SK-N-SH (cell line): ENCODE results near the gene ZPR1.

Experiments used
- EP300 ChIP-seq, 2 experiments: IDR thresholded peaks; 2 replicates each; pipeline versions ENCODE4 v1.4.0 to v1.6.1; 2012; ENCODE audit warnings: borderline replicate concordance in 1 of 2, low read depth in 1 of 2, low read length in 1 of 2
- POLR2AphosphoS5 ChIP-seq: IDR thresholded peaks from 2 replicates; pipeline ENCODE4 v1.6.1; 2012; ENCODE audit warnings: low read depth, low read length
- RXRA ChIP-seq: IDR thresholded peaks from 2 replicates; pipeline ENCODE4 v1.4.0; 2012; ENCODE audit warnings: low read depth, mild to moderate bottlenecking, borderline replicate concordance
- TF ChIP-seq, protein P1 (sequence below): IDR thresholded peaks from 2 replicates; pipeline ENCODE4 v1.4.0; 2012; ENCODE audit warnings: low read depth, borderline replicate concordance
- TF ChIP-seq, protein P2 (sequence below): fragments of 200-600 bp; sonication (generic); IDR thresholded peaks from 2 replicates; pipeline ENCODE4 v1.6.1; 2017; ENCODE audit warnings: antibody characterized with exemption, mild to moderate bottlenecking, moderate library complexity
- TF ChIP-seq, protein P3 (sequence below): IDR thresholded peaks from 2 replicates; pipeline ENCODE4 v1.4.0; 2012; ENCODE audit warnings: low read depth, borderline replicate concordance

DNA sequence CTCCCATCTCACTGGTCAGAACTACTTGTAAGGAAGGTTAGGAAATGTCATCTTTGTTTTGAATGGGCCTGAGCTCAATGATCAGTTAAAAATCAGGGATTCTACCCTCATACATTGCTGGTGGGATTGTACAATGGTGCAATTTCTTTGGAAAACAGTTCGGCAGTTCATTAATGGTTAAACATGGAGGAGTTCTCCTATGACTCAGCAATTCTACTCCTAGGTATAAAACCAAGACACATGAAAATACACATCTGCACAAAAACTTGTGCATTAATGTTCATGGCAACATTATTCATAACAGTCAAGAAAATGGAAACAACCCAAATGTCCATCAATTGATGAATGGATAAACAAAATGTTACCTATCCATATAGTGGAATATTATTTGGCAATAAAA lies 8.7 kb upstream of the ZPR1 start:
- TF ChIP-seq, protein P1, sequence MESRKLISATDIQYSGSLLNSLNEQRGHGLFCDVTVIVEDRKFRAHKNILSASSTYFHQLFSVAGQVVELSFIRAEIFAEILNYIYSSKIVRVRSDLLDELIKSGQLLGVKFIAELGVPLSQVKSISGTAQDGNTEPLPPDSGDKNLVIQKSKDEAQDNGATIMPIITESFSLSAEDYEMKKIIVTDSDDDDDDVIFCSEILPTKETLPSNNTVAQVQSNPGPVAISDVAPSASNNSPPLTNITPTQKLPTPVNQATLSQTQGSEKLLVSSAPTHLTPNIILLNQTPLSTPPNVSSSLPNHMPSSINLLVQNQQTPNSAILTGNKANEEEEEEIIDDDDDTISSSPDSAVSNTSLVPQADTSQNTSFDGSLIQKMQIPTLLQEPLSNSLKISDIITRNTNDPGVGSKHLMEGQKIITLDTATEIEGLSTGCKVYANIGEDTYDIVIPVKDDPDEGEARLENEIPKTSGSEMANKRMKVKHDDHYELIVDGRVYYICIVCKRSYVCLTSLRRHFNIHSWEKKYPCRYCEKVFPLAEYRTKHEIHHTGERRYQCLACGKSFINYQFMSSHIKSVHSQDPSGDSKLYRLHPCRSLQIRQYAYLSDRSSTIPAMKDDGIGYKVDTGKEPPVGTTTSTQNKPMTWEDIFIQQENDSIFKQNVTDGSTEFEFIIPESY, result no peak
- TF ChIP-seq, protein P2, sequence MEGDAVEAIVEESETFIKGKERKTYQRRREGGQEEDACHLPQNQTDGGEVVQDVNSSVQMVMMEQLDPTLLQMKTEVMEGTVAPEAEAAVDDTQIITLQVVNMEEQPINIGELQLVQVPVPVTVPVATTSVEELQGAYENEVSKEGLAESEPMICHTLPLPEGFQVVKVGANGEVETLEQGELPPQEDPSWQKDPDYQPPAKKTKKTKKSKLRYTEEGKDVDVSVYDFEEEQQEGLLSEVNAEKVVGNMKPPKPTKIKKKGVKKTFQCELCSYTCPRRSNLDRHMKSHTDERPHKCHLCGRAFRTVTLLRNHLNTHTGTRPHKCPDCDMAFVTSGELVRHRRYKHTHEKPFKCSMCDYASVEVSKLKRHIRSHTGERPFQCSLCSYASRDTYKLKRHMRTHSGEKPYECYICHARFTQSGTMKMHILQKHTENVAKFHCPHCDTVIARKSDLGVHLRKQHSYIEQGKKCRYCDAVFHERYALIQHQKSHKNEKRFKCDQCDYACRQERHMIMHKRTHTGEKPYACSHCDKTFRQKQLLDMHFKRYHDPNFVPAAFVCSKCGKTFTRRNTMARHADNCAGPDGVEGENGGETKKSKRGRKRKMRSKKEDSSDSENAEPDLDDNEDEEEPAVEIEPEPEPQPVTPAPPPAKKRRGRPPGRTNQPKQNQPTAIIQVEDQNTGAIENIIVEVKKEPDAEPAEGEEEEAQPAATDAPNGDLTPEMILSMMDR, result no peak
- no peak for TF ChIP-seq POLR2AphosphoS5
- TF ChIP-seq, protein P3, sequence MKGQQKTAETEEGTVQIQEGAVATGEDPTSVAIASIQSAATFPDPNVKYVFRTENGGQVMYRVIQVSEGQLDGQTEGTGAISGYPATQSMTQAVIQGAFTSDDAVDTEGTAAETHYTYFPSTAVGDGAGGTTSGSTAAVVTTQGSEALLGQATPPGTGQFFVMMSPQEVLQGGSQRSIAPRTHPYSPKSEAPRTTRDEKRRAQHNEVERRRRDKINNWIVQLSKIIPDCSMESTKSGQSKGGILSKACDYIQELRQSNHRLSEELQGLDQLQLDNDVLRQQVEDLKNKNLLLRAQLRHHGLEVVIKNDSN, result no peak
- TF ChIP-seq EP300 (IDR thresholded peaks at IDR 0.05; ENCODE audit: borderline replicate concordance in 1 of 2, low read depth in 1 of 2, low read length in 1 of 2), result no peak
- no peak for TF ChIP-seq RXRA
